T-helper 9 cell (primary cell): Measurements from ENCODE around the gene ZDHHC12.

ENCODE experiments used
- DNase-seq: peaks from one replicate; pipeline ENCODE4 v3.0.0-alpha.2; 2020
- total RNA-seq, 2 donors: gene quantifications; one replicate each; lab custom pipeline; 2026; lab: John Stamatoyannopoulos, UW

Gene ZDHHC12, protein sequence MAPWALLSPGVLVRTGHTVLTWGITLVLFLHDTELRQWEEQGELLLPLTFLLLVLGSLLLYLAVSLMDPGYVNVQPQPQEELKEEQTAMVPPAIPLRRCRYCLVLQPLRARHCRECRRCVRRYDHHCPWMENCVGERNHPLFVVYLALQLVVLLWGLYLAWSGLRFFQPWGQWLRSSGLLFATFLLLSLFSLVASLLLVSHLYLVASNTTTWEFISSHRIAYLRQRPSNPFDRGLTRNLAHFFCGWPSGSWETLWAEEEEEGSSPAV
- 13.0 to 25.4 reads per million in 2 donors for total RNA-seq

DNA sequence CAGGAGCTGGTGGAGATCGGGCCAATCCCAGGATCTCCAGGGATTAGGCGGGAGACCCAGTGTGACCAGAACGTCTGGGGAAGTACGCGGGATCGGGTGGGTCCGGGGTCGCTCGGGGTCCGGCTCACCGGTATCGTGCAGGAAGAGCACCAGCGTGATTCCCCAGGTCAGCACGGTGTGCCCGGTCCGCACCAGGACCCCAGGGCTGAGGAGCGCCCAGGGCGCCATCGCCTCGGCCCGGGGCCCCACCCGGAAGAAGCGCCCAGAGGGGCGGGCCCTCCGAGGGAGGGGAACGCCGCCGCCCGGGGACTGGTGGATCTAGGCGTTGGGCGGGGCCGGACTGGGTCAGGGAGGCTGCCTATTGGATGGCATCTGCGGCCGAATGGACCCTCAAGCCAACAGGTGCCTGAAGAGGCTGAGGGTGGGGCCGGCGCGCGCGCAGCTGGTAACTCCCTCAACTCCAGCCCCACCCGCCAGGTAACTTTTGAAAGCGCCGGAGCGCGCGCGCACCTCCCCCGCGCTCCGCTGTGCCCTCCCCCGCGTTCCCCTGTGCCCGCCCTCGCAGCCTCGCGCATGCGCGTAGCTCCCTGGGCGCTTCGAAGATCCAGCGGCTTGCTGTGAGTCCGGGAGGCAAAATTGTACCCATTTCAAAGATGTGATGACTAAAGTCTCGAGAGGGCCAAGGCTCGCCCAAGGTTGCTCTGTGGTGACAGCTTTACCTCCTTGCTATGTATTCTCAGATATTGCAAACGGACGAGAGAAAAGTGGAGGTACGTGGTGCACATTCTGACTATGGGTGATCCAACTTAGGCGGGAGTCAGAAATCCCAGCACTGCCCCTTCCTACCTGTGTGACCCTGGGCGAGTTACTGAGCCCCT is at the start of gene ZDHHC12:
TSS of gene ZDHHC12 (minus strand) at position 262 of the 878 bp plus-strand sequence. CDS start at position 228, 34 bp downstream.
- peak; percentile 99 for DNase-seq

DNA sequence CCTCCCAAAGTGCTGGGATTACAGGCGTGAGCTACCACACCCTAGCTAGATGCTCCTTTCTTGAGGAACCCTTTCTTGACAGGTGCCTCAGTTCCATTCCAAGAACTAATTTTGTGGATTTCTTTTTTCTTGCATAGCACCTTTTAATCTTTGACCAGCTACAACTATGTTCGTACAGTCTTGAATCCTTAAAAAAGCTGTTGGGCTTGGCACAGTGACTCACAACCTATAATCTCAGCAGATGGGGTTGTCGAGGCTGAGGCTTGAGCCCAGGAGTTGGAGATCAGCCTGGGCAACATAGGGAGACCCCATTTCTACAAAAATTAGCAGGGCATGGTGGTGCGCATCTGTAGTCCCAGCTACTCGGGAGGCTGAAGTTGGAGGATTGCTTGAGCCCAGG is 49.1 kb upstream of the ZDHHC12 start:
- DNase-seq = no peak

DNA sequence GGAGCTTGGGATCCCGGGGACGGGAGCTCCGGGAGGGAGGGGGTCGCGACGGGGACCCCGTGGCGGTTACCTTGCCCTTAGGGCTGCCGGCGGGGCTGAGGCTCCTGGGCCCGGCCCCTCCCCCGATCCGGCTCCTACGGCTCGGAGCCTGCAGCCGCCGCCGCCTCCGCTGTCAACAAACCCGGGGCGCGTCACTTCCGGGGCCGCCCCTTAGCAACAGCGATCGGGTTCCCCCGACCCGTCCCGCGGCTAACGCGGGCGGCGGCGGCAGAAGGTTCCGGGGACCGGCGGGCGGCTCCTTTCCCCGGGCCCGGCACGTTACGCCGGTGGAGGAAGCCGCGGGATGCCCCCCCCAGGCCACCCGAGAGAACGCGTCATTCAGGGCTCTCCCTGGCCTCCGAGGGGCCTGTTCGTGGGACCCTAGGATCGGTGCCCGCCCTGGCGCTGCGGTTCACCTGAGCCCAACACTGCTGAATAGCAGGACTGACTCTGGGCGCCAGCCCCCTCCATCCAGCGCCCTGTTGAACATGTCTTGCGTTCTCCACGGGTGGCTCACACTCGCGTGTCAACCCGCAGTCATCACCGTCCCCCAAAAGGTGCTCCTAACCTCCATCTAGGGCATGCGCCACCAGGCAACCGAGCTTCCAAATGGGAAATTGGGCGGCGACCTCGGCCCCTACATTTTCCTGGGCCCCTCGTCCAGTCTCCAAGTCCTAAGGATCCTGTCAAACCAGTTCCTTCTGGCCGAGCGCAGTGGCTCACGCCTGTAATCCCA is 48.0 kb upstream of the ZDHHC12 start, which contains the start of gene ZER1:
TSS of gene ZER1 (minus strand) at position 183 of the 775 bp plus-strand sequence. CDS start 16,362 bp downstream, outside the sequence.
- peak; percentile 93 for DNase-seq

DNA sequence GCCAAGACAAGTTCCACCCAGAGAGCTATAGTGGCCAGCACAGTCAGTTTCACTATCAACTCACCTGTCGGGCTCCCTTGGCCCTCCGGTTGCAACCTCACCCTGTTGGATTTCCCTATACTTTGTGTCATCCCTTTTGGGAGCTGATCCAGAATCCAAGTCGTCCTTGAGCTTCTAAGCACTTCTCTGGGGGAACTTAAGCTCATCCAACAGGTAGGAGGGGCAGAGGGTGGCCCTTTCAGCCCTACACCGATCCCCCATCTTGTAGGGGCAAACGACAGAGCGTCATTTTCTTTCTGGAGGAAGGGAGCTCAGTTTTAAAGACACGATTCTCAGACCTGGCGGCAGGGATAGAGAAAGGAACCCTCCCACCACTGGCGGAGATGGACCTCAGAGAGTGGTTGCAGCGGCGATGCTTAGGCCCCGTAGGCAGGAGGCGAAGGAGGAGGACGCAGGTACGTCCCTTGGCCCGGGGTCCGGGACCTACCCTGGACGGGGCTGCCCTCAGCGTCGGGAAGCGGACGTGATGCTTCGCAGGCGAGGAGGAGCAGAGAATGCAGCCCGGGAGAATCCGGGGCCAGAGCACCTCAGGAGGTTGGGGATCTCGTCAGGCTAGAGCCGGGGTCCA is 47.3 kb upstream of the ZDHHC12 start:
- DNase-seq = peak; percentile 4

DNA sequence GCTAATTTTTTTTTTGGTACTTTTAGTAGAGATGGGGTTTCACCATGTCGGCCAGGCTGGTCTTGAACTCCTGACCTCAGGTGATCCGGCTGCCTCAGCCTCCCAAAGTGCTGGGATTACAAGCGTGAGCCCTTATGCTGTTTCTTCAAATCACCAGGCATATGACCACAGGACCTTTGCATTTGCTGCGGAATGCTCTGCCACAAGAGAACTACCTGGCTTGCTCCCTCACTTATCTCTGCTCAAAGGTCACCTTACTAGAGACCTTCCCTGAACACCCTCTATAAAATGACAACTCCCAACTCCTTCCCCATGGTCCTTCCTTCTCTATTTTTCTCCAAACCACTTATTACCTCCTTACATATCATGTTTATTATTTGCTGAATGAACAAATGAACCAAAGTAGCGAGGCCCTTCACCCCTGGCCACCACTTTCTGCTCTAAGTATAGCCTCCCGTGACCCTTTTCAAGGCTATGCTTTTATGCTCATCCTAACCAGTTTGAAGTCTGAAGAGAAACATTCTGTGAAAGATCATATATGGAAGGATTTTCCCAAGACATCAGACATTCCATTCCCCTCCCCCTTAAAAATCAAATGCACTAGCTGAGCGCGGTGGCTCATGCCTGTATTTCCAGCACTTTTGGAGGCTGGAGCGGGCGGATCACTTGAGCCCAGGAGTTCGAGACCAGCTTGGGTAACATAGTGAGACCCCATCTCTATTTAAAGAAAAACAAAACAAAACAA is 46.5 kb upstream of the ZDHHC12 start:
- no peak for DNase-seq

DNA sequence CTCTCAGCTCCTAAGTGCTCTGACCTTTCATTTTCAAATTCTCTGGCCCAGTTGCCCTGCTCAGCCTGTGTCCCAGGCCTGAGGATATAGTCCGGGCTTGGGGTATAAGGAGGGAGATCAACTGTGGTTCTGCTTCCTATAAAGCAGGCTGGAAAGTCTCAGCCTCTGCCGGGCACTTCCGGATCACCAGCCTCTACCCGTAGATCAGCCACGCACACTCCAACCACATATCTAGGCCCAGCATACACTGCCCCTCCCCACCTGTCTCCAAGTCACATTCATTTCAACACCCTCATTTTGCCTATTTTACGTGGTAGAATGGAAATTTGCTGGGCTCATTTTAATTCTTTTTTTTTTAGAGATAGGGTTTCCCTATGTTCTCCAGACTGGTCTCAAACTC is 44.7 kb upstream of the ZDHHC12 start:
- no peak for DNase-seq

DNA sequence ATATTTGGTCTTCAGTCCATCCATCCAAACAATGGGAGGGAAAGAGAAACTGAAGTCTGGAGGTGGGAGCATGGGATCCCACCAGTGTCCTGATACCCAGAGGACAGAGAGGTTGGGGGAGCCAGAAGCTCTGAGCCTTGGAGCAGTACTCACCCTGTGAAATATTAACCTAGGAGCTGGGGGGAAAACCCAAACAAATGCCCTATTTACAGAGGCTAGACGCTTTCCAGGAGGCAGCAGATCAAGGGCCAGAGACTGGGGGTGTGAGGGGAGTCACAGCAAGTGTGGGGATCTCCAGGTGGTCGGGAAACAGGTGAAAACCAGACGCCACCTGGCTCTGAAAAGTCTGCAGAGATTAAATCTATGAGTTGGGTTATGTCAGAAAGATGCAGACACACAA is 41.6 kb upstream of the ZDHHC12 start:
- no peak for DNase-seq

DNA sequence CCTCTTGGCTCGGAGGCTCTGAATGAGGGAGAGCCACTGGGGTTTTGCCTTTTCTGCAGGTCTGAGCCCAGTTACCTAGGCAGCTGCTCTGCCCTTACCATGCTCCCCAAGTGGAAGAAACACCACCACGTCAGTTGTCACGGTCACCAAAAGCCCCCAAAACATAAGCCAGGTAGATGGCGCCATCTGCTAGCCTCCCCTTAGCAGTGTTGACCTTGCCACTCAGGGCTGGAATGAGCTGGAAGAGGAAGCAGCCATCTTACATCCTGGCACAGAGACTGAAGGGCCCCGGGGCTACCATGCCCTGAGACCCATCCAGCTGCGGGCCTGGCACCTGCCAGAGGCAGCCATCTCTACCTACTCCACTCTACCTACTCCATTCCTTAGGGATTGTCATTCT is 40.4 kb upstream of the ZDHHC12 start:
- DNase-seq = no peak

DNA sequence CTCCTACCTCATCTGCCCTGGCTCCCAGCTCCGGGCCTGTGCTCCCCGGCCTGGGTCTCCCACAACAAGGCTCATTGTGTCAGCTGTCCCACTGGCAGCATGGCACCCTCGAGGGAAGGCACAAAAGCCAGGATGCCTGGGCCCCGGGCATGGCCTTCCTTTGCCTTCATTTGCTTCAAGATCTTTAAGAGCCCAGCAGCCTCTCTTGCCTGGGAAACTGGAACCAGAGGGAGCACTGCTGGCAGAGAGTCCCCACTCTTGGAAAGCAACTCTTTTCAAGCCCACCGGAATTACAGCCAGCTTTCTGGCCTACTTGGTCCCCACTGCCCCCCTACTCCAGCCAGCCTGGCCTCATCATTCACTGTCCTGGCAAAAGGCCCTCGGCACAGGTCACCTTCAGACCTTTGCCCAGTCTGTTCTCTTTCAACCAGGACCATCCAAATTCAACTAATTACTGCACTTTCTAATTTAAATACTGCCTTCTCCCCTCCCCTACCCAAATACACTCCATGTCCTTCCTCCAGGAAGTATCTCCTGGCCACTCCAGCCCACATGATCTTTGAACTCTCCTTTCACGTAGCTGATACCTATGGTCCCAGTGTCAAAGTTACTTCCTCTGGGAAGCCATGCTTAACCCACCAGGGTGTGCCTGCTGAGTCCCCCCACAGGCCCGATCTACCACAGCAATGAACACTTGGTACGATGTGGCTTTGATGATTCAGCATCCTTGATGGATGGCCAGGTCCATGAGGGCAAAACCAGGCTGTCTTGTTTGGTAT is 38.9 kb upstream of the ZDHHC12 start:
- no peak for DNase-seq

DNA sequence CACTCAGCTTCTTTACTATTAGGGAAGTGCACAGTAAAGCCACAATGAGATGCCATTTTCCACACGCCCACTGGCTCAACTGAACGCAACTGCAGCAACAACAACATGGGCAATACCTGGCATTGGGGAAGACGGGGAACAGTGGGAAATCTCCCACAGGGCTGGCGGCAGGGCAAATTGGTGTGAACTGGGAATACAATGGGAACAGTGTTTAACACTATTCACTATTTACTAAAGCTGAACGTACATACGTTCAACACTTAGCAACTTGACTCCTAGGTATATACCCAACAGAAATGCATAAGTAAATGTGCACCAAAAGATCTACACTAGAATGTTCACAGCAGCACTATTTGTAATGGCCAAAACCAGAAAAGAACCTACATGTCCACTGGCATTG is 33.7 kb upstream of the ZDHHC12 start:
- DNase-seq = no peak

DNA sequence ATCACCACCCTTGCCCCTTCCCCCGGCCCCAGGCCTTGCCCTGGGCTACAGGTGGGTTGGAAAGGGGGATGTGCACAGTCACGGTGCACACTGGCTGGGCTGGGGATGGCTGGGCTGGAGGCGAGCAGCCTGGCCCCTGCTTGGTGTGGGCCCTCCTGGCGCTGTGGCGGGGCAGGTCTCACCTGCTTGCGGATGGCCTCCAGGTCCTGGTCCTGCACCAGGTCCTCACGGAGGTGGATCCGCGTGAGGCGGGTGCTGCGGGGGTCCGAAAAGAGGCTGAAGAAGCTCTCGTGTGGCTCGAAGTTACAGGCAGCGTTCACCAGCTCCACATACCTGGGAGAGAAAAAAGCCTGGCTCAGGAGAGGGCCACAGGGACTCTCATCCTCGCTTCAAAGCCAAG is 29.7 kb upstream of the ZDHHC12 start:
- no peak for DNase-seq

DNA sequence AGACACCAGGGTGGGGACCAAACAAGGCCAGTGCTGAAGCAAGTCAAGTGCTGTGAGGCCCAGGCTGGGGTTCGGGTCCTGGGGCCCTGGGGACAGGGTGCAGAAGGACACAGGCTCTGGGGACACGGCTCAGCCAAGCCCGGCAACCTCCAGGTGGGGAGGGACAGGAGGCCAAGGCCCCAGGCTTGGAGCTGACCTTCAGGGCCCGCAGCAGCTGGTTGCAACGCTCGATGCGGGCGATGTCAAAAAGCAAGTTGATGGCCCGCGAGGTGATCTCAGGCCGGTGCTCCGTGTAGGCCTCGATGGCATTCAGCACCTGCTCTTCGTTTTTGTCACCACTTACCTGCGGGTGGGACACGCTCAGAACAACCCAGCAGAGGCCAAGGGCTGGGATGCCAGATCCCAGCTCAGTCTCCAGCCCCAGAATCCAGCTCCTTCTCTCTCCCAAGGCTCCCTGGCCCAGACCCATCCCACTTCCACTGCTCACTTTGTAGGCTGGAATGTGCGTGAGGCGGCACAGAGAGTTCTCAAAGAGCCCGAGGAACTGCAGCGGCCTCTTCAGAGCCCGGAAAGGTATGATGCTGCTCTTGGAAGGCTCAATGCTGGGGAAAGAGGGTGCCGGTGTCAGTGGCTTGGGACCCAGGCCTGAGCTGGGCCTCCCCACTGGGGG is 27.1 kb upstream of the ZDHHC12 start:
- DNase-seq = no peak

DNA sequence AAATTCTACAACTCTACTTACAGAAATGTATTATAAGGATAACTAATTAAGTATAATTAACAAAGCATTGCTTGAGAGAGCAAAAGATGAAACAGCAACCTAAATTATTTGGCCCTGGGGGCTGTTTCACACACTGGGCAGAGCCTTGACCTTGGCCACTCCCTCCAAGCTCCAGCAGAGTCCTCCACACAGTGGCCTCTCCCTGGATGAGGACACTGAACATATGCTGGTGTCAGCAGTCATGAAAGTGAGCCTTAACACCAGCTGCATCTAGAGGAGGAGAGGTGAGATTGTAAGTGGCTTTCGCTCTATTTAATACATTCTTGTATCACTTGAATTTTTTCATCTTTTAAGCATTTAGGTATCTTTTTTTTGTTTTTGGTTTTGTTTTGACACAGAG is 23.3 kb upstream of the ZDHHC12 start:
- DNase-seq = no peak

DNA sequence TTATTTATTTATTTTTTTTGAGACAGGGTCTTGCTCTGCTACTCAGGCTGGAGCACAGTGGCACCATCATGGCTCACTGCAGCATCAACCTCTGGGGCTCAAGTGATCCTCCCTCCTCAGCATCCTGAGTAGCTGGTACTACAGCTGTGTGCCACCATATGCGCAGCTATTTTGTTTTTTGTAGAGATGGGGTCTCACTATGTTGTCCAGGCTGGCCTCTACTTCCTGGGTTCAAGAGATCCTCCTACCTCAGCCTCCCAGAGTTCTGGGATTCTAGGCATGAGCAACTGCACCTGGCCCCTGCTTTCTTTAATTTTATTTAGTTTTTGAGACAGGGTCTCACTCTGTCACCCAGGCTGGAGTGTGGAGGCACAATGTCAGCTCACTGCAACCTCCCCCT is 19.5 kb upstream of the ZDHHC12 start:
- no peak for DNase-seq

DNA sequence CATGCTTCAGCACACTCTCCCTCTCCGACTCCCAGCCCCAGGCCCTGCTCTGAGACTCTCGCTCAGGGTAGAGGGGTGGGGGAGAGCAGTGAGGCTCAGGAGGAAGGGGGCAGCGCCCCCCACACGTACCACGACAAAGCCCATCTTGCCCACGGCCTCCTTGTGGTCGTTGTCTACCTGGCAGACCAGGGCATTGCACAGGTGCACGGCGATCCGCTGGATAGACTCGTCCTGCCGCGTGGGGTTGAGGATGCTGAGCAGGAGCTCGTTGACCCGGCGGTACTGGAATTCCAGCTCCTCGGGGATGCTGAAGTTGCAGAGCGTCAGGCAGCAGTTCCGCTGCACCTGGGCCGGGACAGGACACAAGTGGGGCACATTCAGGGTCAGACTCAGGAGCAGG is 18.5 kb upstream of the ZDHHC12 start:
- no peak for DNase-seq

DNA sequence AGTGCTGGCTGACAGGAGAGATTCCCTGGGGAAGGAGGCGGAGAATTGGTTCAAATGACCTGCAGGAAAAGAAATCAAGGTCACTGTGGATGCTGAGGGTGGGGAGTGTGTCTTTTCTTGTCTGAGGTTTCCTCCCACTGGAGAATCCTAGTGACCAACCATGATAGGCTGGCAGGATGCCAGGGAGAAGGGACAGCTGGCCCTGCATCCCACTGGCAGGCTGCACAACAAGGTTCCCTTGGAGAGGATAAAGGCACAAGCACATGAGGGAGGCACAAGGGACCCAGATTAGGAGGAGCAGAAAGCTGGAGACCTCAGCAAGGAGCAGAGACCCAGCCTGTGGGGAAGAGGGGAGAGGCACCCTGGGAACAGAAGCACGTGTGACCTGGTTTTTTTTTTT is 11.4 kb upstream of the ZDHHC12 start:
- DNase-seq = no peak

DNA sequence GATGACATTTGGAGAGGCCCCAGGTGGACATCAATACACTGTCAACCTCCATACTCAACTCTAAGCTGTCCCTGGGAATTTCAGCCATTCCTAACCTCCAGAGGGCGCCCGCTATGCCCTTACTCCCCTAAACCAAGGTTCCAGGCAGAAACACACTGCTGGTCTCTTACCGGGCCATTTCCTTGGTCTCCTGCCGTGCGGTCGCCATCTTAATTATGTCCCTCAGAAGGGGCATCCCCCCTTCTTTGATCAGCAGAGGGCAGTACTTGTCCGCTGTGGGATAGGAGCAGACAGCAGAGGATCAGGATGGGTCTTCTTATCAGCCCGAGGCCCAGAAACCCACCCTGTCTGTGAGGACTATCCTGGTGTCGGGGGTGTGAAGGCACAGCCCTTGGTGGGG is 9.3 kb upstream of the ZDHHC12 start:
- DNase-seq = no peak

DNA sequence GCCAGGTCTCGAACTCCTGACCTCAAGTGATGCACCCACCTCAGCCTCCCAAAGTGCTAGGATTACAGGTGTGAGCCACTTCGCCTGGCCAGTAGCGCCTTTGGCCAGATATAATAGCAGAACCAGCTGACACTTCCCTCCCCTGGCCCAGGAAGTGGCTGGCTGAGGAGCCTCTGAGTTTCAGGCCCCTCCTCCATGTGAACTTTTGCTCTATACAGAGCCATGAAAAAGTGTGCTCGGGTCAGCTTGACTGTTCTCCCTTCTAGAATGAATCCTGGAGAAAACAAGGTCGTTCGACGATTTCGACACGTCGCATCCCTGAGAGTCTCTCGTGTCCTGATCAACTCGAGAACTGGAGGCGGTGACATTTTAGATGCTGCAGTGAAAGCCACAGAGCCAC is 8.6 kb upstream of the ZDHHC12 start:
- no peak for DNase-seq

DNA sequence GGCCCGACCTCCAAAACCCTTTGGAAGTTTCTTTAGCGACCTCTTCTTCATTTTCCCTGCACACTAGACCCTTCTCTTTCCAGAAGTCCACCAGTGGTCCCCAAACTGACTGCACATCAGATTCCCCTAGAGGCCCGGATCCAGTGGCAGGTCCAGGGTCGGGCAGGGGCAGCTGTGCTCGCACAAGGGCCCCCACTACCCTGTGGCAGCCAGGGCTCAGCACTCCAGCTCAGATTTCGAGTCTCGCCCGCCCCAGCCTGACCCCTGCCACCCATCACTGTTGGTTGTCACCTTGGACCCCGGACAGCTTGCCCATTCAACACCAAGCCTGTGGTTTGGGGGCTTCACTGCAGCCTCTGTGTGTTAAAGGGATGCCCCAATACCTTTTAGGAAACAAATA is 7.8 kb upstream of the ZDHHC12 start:
- DNase-seq = no peak

DNA sequence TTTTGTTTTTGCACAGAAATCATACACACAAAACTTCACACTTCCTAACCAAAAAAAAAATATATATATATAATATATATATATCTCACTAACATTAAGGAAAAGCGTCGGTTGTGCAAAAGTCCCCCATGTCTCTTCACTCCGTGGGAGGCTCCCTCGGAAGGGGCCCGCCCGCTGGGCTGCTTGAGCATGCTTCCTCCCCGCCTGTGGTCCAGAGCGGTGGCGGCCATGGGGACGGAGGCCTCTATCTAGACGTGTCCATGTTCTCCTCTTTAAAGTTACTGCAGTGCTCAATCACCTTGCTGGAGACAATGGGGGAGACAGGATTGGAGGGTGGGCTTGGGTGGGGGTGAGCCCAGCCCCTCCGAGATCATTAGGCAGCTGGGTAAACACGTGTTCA is 7.2 kb upstream of the ZDHHC12 start:
- no peak for DNase-seq
